GM12801 (cell line): ENCODE measurements around the gene NF1.

Source experiments
- TF ChIP-seq, protein P1 (sequence below): IDR thresholded peaks from one replicate; pipeline ENCODE4 v1.5.1; 2011; ENCODE audit warnings: control low read depth; ENCODE audit not compliant: insufficient read length; ENCODE audit errors: extremely low read depth

Gene NF1

GRCh38 chr17:31283841-31284240 is 189.1 kb downstream of the NF1 start:
- TF ChIP-seq, protein P1, sequence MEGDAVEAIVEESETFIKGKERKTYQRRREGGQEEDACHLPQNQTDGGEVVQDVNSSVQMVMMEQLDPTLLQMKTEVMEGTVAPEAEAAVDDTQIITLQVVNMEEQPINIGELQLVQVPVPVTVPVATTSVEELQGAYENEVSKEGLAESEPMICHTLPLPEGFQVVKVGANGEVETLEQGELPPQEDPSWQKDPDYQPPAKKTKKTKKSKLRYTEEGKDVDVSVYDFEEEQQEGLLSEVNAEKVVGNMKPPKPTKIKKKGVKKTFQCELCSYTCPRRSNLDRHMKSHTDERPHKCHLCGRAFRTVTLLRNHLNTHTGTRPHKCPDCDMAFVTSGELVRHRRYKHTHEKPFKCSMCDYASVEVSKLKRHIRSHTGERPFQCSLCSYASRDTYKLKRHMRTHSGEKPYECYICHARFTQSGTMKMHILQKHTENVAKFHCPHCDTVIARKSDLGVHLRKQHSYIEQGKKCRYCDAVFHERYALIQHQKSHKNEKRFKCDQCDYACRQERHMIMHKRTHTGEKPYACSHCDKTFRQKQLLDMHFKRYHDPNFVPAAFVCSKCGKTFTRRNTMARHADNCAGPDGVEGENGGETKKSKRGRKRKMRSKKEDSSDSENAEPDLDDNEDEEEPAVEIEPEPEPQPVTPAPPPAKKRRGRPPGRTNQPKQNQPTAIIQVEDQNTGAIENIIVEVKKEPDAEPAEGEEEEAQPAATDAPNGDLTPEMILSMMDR: no peak

- TF ChIP-seq, protein P1: no peak
Measured at GRCh38 chr17:31286587-31286986, 191.8 kb downstream of the NF1 start.

- TF ChIP-seq, protein P1: no peak
Measured at GRCh38 chr17:31289790-31290189, 195.0 kb downstream of the NF1 start.

- TF ChIP-seq, protein P1: no peak
Measured at GRCh38 chr17:31291820-31292219, 197.0 kb downstream of the NF1 start.

GRCh38 chr17:31293581-31293980 is 198.8 kb downstream of the NF1 start:
- TF ChIP-seq, protein P1: no peak

DNA sequence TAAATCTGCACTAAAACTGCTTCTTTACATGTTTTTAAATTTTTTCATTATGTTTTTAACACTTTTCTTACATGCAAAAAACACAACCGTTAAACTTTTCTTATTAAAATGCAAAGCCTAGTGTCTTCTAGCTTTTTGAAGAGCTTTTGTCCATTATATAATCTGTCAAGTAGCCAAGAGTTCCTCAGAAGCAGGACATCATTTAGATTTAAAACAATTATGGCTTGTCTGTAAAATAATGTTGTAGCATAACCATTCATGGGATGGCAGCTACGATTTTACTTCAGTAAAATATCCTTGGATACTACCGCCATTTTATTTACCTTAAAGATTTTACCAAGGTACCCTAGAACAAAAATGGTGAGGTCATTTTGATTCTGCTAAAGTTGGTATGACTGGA is 199.5 kb downstream of the NF1 start:
- TF ChIP-seq, protein P1: no peak

DNA sequence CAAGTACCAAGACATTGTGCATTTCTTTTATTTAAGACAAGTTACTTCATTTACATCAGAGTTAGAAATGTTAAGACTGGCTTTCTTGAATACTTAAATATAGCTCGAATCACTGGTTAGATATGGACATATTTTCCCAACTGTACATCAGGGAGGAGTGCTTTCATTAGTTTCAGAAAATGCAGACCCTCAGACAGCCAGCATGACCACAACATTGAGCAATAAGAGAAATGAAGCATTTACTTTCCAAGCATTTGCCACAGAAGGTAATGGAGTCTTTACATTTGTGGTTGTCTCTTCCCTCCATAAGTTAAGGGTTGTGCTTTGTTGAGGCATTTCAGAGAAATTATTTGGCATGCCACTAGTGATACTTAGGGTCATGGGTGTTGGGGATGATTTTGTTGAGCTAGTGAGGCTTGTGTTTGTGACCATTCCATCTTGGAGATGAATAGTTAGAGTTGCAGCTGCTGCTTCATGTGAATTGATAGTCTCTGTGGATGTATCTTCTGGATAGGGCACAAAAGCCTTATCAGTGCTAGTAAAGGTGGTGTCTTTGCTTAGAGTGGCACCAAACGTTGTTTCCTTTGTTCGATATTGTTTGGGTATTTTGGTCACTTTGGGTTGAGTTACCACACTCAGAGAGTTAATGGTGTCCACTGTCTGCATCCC is 200.2 kb downstream of the NF1 start:
- TF ChIP-seq, protein P1: no peak
